ENCODE measurements around the gene MATN4.

GRCh38 chr20:45315672-45316071 is 7.6 kb upstream of the MATN4 start:
- TF ChIP-seq SP1 (IDR thresholded peaks at IDR 0.05; ENCODE audit: low read depth), result no peak
- TF ChIP-seq EZH2 (IDR thresholded peaks at IDR 0.05), result no peak
- no peak for TF ChIP-seq POLR2A (IDR thresholded peaks at IDR 0.05; ENCODE audit: borderline replicate concordance, extremely low read depth, insufficient read depth, insufficient read length)
- no peak for TF ChIP-seq CTCF (IDR thresholded peaks at IDR 0.05 in 2 of 3, conservative IDR thresholded peaks at IDR 0.05 in 1 of 3; ENCODE audit: borderline replicate concordance in 1 of 3, insufficient read depth in 1 of 3, low read depth in 2 of 3, low read length in 2 of 3)
- TF ChIP-seq YY1 (IDR thresholded peaks at IDR 0.05; ENCODE audit: extremely low read depth, insufficient replicate concordance, low read depth, low read length), result no peak
- TF ChIP-seq POLR2AphosphoS5 (IDR thresholded peaks at IDR 0.05; ENCODE audit: low read depth, low read length), result no peak
- no peak for TF ChIP-seq REST (IDR thresholded peaks at IDR 0.05; ENCODE audit: low read depth)
- TF ChIP-seq EZH2phosphoT487 (IDR thresholded peaks at IDR 0.05; ENCODE audit: borderline replicate concordance), result no peak
- TF ChIP-seq MAX (IDR thresholded peaks at IDR 0.05), result no peak
- TF ChIP-seq ZBTB33 (IDR thresholded peaks at IDR 0.05; ENCODE audit: extremely low read depth, insufficient replicate concordance, low read length), result no peak
- TF ChIP-seq SRF (IDR thresholded peaks at IDR 0.05; ENCODE audit: low read depth), result no peak
- TF ChIP-seq ZNF274 (IDR thresholded peaks at IDR 0.05; ENCODE audit: low read depth, low read length), result no peak
- TF ChIP-seq, protein P1, sequence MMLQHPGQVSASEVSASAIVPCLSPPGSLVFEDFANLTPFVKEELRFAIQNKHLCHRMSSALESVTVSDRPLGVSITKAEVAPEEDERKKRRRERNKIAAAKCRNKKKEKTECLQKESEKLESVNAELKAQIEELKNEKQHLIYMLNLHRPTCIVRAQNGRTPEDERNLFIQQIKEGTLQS (IDR thresholded peaks at IDR 0.05), result no peak
- TF ChIP-seq RAD21 (IDR thresholded peaks at IDR 0.05; ENCODE audit: low read depth), result no peak
